ENCODE data around the gene ANKRD13B.

- TF ChIP-seq GATA2 (IDR thresholded peaks at IDR 0.05; ENCODE audit: low read depth, low read length) (no peak), GATA3 (IDR thresholded peaks at IDR 0.05; ENCODE audit: low read depth, low read length) (no peak)
Measured at GRCh38 chr17:29620779-29621500, 28.0 kb downstream of the ANKRD13B start.

All from SH-SY5Y (cell line).